ENCODE results near the gene TRIM29.

TRIM29 gene

DNA sequence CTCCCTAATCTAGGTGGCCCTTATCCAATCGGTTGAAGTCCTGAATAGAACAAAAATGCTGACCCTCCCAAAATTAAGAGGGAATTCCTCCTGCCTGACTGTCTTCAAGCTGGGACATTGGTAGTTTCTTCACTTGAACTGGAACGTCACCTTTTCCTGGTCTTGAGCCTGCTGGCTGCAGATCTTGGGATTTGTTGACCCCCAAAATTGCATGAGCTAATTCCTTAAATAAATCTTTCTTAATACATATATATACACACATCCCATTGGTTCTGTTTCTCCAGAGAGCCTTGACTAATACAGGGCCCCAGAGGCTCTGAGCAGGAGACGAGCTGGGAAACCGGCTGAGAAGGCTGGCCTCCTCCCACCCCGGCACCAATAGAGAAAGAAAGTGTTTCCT lies 46.2 kb downstream of the TRIM29 start:
- no peaks in the 10 kb centered on the region for H3K36me3 ChIP-seq
- H3K9me3 ChIP-seq, result no peaks in the 10 kb centered on the region
- H3K4me1 ChIP-seq, result no peaks in the 10 kb centered on the region
- no peak for DNase-seq
- TF ChIP-seq, protein P1, sequence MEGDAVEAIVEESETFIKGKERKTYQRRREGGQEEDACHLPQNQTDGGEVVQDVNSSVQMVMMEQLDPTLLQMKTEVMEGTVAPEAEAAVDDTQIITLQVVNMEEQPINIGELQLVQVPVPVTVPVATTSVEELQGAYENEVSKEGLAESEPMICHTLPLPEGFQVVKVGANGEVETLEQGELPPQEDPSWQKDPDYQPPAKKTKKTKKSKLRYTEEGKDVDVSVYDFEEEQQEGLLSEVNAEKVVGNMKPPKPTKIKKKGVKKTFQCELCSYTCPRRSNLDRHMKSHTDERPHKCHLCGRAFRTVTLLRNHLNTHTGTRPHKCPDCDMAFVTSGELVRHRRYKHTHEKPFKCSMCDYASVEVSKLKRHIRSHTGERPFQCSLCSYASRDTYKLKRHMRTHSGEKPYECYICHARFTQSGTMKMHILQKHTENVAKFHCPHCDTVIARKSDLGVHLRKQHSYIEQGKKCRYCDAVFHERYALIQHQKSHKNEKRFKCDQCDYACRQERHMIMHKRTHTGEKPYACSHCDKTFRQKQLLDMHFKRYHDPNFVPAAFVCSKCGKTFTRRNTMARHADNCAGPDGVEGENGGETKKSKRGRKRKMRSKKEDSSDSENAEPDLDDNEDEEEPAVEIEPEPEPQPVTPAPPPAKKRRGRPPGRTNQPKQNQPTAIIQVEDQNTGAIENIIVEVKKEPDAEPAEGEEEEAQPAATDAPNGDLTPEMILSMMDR (IDR thresholded peaks at IDR 0.05; ENCODE audit: low read depth, low read length), result no peak
- no peaks in the 10 kb centered on the region for H3K27me3 ChIP-seq
- no peak overlapping the region for H3K4me3 ChIP-seq (ENCODE audit: low read depth, low read length)

DNA sequence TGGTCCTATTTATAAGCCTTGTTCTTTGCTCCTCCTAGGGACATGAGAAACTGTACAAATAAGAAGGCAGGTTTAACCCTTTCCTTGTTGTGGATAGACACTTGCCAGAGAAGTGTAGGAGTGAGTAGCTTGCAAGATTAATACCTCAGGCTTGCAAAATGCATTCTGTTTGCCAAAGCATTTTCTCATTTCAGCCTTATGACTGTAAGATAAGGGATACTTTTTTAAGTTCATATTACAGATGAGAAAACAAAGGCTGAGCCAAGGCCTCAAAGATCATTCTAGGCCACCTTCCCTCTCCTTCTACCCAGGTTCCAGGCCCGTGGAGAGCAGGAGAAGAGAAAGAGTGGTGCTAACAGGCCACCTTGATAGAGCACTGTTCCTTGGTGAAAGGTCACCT lies 46.8 kb downstream of the TRIM29 start:
- Histone ChIP-seq H3K4me1 (no peaks in the 10 kb centered on the region), H3K9me3 (no peaks in the 10 kb centered on the region), H3K4me3 (ENCODE audit: low read depth, low read length) (no peak overlapping the region), H3K27me3 (no peaks in the 10 kb centered on the region), H3K36me3 (no peaks in the 10 kb centered on the region)
- TF ChIP-seq, protein P1 (IDR thresholded peaks at IDR 0.05; ENCODE audit: low read depth, low read length), result no peak
- DNase-seq, result no peak

DNA sequence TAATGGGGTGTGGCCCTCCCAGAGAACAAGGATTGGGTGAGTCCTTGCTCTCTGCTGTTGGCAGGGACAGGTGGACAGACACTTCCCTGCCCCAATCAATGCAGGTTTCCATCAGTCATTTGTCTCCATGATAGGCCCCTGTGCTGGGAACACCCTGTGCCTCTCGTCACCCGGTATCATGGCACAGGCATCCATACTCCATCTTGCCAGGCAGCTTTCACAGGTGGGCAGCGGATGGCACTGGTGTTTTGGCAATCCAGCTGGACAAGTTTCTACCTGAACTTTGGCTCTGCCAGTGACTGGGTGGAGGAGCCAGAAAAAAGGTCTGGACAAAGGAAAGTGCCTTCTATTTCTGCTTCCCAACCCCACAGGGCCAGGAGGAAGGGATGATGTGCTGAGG lies 47.5 kb downstream of the TRIM29 start:
- TF ChIP-seq, protein P1 (IDR thresholded peaks at IDR 0.05; ENCODE audit: low read depth, low read length), result no peak
- H3K36me3 ChIP-seq, result no peaks in the 10 kb centered on the region
- H3K9me3 ChIP-seq, result no peaks in the 10 kb centered on the region

DNA sequence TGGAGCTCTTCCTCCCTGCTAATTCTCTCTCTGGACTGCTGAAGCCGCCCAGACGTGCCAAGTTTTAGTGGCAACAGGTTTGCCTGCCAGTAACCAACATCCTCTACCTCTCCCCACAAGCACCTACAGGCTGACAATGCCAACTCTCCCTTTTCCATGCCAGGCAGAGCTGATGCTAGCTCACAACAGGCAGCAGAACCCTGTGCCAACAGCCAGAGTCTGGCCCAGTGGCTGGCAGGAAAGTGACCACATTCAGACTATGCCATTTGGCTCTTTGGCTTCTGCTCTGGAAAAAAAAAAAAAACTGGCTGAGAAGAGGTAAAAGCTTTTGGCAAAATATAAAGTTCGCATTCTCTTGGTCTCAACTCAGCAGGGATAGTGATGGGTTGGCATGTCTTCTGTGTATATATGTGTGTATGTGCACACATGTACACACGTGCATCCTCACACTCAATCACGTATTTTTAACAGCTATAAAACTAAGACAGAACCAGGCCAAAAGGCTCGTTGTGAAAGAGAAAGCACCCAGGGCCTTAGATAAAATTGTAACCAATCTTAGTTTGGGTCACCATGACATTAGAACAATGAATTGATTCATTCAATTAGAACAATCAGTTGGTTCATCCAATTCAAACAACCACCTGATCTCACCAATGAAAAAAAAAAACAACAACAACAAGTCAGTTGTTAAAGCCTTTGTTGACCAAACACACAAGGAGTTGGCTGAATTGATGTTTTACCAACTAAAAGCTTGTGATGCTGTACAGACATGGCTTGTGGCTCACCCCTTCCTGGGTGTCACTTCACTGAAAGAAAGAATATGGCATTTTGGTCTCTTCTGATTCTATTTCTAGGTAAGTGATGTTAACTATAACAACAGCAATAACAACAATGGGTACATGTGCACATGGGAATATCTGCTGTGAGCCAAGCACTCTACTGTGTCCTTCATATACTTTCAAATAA lies 48.6 kb downstream of the TRIM29 start:
- Histone ChIP-seq H3K27me3 (no peaks in the 10 kb centered on the region), H3K36me3 (no peaks in the 10 kb centered on the region), H3K4me1 (no peaks in the 10 kb centered on the region), H3K9me3 (no peaks in the 10 kb centered on the region), H3K4me3 (ENCODE audit: low read depth, low read length) (no peak overlapping the region)
- TF ChIP-seq, protein P1 (IDR thresholded peaks at IDR 0.05; ENCODE audit: low read depth, low read length), result no peak
- DNase-seq, result no peak

More for the DNA sequence above, 47.5 kb downstream of the TRIM29 start:
- H3K4me3 ChIP-seq (ENCODE audit: low read depth, low read length), result no peak overlapping the region
- no peaks in the 10 kb centered on the region for H3K4me1 ChIP-seq
- DNase-seq, result no peak
- H3K27me3 ChIP-seq, result no peaks in the 10 kb centered on the region

DNA sequence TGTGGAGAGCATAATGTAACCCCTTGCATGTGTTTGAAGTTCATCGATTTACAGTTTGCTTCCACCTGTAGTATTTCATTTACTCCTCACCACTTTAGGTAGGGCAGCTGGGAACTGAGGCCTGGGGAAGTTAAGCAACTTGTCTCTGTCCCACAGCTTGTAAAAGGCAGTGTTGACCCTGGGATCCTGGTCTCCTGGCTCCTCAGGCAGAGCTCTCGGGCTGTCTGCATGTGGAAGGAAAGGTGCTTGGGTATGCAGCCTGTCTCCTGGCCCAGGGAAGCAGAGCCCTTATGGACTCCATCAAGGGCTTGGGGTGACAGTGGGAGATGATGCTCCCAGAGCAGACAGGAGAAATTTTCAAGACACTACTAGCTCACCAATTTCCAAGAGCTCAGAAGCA lies 49.9 kb downstream of the TRIM29 start:
- Histone ChIP-seq H3K9me3 (no peaks in the 10 kb centered on the region), H3K36me3 (no peaks in the 10 kb centered on the region), H3K4me3 (ENCODE audit: low read depth, low read length) (no peak overlapping the region), H3K4me1 (no peaks in the 10 kb centered on the region), H3K27me3 (no peaks in the 10 kb centered on the region)
- TF ChIP-seq, protein P1 (IDR thresholded peaks at IDR 0.05; ENCODE audit: low read depth, low read length), result no peak
- no peak for DNase-seq

DNA sequence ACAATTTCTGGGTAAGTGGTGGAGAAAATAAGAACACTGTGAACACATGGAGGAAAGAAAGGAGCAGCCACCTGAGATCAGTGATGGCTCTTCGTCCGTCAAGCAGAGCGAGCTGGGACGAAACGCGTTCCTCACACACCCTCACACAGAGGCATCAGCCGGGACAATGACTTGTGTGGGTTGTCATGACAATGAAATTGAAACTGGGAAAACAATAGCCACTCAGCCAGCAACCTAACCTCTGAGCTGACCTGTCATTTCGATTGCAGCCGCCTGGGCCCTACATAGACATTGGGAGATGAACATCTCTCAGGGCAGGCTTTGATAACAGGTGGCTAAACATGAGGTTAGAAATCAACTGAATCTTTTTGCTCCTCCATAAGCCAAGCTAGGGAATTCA lies 51.3 kb downstream of the TRIM29 start:
- no peak for DNase-seq
- no peaks in the 10 kb centered on the region for H3K27me3 ChIP-seq
- H3K36me3 ChIP-seq, result no peaks in the 10 kb centered on the region
- H3K9me3 ChIP-seq, result no peaks in the 10 kb centered on the region
- H3K4me1 ChIP-seq, result no peaks in the 10 kb centered on the region
- TF ChIP-seq, protein P1 (IDR thresholded peaks at IDR 0.05; ENCODE audit: low read depth, low read length), result no peak
- H3K4me3 ChIP-seq (ENCODE audit: low read depth, low read length), result no peak overlapping the region

All from BE2C (cell line).